Measurements from ENCODE around the gene RYK. TPM values are rescaled to one million over a fixed set of nuclear protein-coding genes. Genes with fewer than 3 reads are reported as not detected.

The RYK gene
- total RNA-seq, 1 experiment from 2014 or later = 60.6 TPM

- no peak overlapping the region for H4K91ac ChIP-seq (ENCODE audit: insufficient read length, low read depth, low read length)
- H2BK120ac ChIP-seq (ENCODE audit: low read depth, low read length, poor library complexity, severe bottlenecking) = no peak overlapping the region
- no peak overlapping the region for H3K4me3 Mint-ChIP-seq
- H3K27ac ChIP-seq (ENCODE audit: insufficient read length, low read depth, low read length) = no peak overlapping the region
- H2AFZ ChIP-seq (ENCODE audit: low read length) = no peak overlapping the region
- H3K27me3 ChIP-seq (ENCODE audit: insufficient read depth, low read length) = no peaks in the 10 kb centered on the region
- no peak overlapping the region for H3K18ac ChIP-seq (ENCODE audit: insufficient read length, low read depth, low read length)
- no peak for TF ChIP-seq CTCF (conservative IDR thresholded peaks at IDR 0.05)
- no peaks in the 10 kb centered on the region for H3K79me1 ChIP-seq (ENCODE audit: insufficient read depth, low read depth, low read length, poor library complexity, severe bottlenecking)
- no peaks in the 10 kb centered on the region for H3K27me3 Mint-ChIP-seq (ENCODE audit: low read depth)
- H4K5ac ChIP-seq (ENCODE audit: insufficient read length, low read depth, low read length) = no peak overlapping the region
- no peak overlapping the region for H3K14ac ChIP-seq (ENCODE audit: insufficient read depth, low read length)
- H2BK12ac ChIP-seq (ENCODE audit: insufficient read length, low read depth, low read length) = no peak overlapping the region
- H3K9ac ChIP-seq (ENCODE audit: extremely low read depth, insufficient read length, low read length) = no peak overlapping the region
- no peak overlapping the region for H3T11ph ChIP-seq (ENCODE audit: low read length)
- no peak overlapping the region for H2BK20ac ChIP-seq (ENCODE audit: low read depth, low read length, poor library complexity, severe bottlenecking)
- no peak overlapping the region for H4K8ac ChIP-seq (replicated peaks; ENCODE audit: insufficient read length, low read depth, low read length)
- no peaks in the 10 kb centered on the region for H3K4me1 ChIP-seq (ENCODE audit: insufficient read depth, low read length)
- no peak overlapping the region for H2AK5ac ChIP-seq (ENCODE audit: insufficient read length, low read length)
- H3K4ac ChIP-seq (ENCODE audit: low read depth, low read length) = no peak overlapping the region
- H3K27ac Mint-ChIP-seq = peak overlapping the region in 1 of 3 experiments; percentile 89; a peak in 1 of 7 replicates
- no peak overlapping the region for H3K56ac ChIP-seq (ENCODE audit: insufficient read length, low read depth, low read length)
- no CpG with 5 or more reads among the region's 2 CpGs for WGBS (ENCODE audit: extremely low coverage, insufficient read length, low lambda C conversion rate)
- H2BK15ac ChIP-seq (ENCODE audit: low read depth, low read length) = no peak overlapping the region
- no peaks in the 10 kb centered on the region; a peak in 1 of 5 replicates for H3K9me3 Mint-ChIP-seq
- H2BK5ac ChIP-seq (ENCODE audit: insufficient read length, low read length) = no peak overlapping the region
- no peak for DNase-seq
- no peaks in the 10 kb centered on the region for H3K23me2 ChIP-seq (ENCODE audit: insufficient read length, low read depth, low read length, poor library complexity, severe bottlenecking)
- no peaks in the 10 kb centered on the region for H3K9me3 ChIP-seq (ENCODE audit: control insufficient read depth, low read depth, low read length)
- 0 out of 4 replicates have a peak, but pooled peaks cover 0 to 3% of the 10 kb centered on the region in 2 experiments for H3K4me1 Mint-ChIP-seq
- H3K79me2 ChIP-seq (ENCODE audit: insufficient read depth, low read length) = no peaks in the 10 kb centered on the region
- no peak overlapping the region for H3K23ac ChIP-seq (ENCODE audit: insufficient read length, low read depth, low read length)
- H3K36me3 Mint-ChIP-seq (ENCODE audit: insufficient read depth in 1 of 3, low read depth in 3 of 3) = peaks cover 37 to 72% (median 51%) of the 10 kb centered on the region in 3 experiments
- no peaks in the 10 kb centered on the region for H4K20me1 ChIP-seq (ENCODE audit: control insufficient read depth, insufficient read depth, insufficient read length)
- no peak overlapping the region for H3K4me2 ChIP-seq (ENCODE audit: insufficient read depth, insufficient read length, low read length)
Measured at GRCh38 chr3:134198414-134198813, 52.2 kb downstream of the RYK start.
